NOMO-1 (cell line): ENCODE measurements around the gene MISP3.

Source experiments
- DNase-seq, 2 experiments: peaks; one replicate each; lab custom pipeline; 2025; ENCODE audit not compliant: unreplicated experiment in 2 of 2; lab: John Stamatoyannopoulos, UW

Gene MISP3

DNA sequence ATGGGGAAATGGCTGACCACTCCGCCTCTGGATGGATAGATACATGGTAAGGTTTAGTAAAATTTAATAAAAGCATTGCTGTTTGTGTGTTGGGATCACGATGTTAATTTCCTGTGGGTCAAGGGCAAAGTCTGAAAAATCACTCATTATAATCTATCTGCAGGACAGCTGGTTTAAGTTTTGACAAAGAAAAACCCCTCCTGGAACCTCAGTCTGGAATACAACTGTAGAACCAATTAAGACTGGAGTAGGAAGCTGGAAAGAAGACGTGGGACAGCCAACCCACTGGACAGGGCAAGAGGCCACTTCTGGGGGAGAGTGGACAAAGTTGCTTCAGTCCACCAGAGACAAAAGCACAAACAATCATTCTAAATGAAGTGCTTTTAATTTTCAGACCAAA lies 46.6 kb downstream of the MISP3 start:
- no peak for DNase-seq

DNA sequence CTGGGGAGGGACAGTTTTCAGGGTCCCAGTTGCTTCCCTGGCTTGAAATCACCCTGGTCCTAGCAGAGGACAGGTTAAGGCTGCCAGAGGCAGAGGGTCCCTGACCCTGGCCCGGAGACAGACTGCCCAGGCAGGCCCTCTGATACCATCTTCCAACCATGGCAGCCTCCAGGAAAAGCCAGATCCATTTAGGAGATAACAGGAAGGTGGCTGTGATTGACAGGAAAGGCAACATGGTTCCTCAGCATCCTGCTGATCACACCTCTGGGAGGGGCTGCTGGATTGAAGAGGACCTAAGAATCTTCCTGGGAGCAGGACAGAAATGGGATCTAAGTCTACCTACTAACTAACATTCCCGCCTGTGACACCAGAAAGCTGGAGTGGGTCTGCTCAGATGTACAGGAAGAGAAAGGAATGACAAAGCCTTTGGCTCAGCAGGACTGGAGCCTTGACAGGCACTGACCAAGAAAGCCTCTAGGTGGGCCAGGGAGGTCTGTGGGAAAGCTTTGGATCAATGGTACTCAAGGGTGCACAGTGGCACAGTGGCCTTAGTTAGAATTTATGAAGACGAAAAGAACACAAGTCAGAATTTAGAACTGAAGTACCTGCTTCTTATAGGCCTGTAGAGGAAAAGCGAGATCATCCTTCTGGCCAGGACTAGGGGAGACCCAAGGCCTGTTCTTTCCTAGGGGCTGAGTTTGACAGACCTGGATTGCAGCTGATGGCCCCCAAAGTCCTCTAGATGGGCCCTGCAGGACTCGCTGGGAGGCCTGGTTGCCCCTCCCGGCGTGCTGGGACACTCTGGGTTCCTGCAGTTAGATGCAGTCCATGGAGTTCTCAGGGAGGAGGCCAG lies 47.3 kb downstream of the MISP3 start:
- DNase-seq, result no peak

DNA sequence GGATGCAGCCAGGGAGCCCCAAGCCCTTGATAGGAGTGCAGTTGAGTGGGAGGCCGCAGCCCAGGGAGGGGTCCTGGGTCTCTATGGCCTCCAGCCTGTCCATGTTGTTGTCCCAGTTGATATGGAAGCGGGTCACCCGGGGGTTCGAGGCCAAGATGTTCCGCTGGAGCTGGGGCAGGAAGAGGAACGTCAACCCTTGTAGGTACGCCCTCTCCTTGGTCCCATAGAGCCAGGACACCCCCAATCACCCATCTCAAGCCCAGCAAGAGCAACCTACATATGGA lies 47.9 kb downstream of the MISP3 start:
- DNase-seq, result no peak

- DNase-seq, result no peak
Measured at GRCh38 chr19:14122924-14123323, 50.3 kb downstream of the MISP3 start.
